GM23248 (cell line): Measurements from ENCODE around the gene MUC2.

Experiments used
- EZH2 ChIP-seq: fragments of 200-600 bp; sonication (generic); IDR thresholded peaks from 2 replicates; pipeline ENCODE4 v1.6.1; 2018; ENCODE audit warnings: antibody characterized with exemption, mild to moderate bottlenecking; ENCODE audit not compliant: insufficient read depth, poor library complexity, severe bottlenecking
- EZH2phosphoT487 ChIP-seq: fragments of 200-600 bp; sonication (generic); IDR thresholded peaks from 2 replicates; pipeline ENCODE4 v1.6.1; 2018; ENCODE audit warnings: antibody characterized with exemption, moderate library complexity, mild to moderate bottlenecking, low read depth; ENCODE audit not compliant: insufficient read depth

DNA sequence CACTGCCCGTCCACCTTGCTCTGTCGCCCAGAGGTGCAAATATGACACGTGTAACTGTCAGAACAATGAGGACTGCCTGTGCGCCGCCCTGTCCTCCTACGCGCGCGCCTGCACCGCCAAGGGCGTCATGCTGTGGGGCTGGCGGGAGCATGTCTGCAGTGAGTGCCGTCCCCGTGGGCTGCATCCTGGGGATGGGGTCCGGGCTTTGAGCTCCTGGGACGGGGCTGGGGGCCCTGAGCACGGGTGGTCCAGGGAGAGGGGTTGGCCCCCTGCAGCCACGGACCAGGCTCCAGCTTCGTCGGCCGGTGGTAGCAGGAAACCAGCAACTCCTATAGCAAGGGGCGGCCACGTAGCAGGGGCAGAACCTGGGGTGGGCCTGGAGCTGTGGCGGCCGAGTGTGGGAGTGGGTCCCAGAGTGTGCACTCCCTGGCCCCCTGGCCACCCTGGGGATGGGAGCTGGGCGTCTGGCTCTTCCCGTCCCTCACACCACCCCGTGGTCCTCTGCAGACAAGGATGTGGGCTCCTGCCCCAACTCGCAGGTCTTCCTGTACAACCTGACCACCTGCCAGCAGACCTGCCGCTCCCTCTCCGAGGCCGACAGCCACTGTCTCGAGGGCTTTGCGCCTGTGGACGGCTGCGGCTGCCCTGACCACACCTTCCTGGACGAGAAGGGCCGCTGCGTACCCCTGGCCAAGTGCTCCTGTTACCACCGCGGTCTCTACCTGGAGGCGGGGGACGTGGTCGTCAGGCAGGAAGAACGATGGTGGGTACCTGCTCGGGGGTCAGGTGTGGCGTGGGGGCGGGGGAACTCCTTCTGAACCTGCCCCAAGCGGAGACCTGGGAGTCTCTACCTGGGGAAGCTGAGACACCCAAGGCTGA, 10.1 kb downstream of the MUC2 start:
- TF ChIP-seq EZH2phosphoT487 (no peak), EZH2 (no peak)
